ENCODE data around the gene EPHB4. TPM values are rescaled to one million over a fixed set of nuclear protein-coding genes. Genes with fewer than 3 reads are reported as not detected.

EPHB4 gene
- total and polyA plus RNA-seq, 2 donors (not counting 3 experiments of a cell fraction or from before 2014, with no cell fraction given) = 193 to 274 TPM

GRCh38 chr7:100804681-100805431 is 22.5 kb downstream of the EPHB4 start:
- POLR2A ChIA-PET = interaction anchor here (1.1 kb wide), 1 partner anchor 11 kb away, joined by 3 read pairs; no protein-coding TSS in a partner anchor
- CTCF ChIA-PET = interaction anchor here (1.0 to 9.8 kb wide), 4 partner anchors 11 to 99 kb away, joined by 3 to 214 read pairs (median 10); partner anchors contain the start of genes POP7 and SLC12A9
- no peak overlapping the region for H3K4me2 ChIP-seq (ENCODE audit: insufficient read depth, low read length)
- dilution Hi-C loops (cut with MboI; ENCODE audit: extremely low pct_ligation_motif_present, low sequenced_read_pairs) = no loop called here
- peaks cover 38% of the 10 kb centered on the region for H3K4me1 ChIP-seq (ENCODE audit: control insufficient read depth, extremely low read depth, insufficient read depth, low read length)
- no TSS peak for BruUV-seq (replicated peaks)
- no peak overlapping the region for H3K27ac ChIP-seq (ENCODE audit: insufficient read depth, low read depth, low read length)
- no peak overlapping the region for H3K9ac ChIP-seq (replicated peaks; ENCODE audit: extremely low read depth, insufficient read depth, low read length)
- no peak for FAIRE-seq
- DNase-seq (ENCODE audit: low read depth, low spot score) = no peak
- H3K9me3 ChIP-seq (replicated peaks; ENCODE audit: control insufficient read depth, insufficient read depth, low read length) = no peaks in the 10 kb centered on the region
- no peak overlapping the region for H3K4me3 ChIP-seq (replicated peaks in 1 of 3; ENCODE audit: insufficient read depth in 1 of 3, low read depth in 1 of 3, low read length in 3 of 3)
- H4K20me1 ChIP-seq (replicated peaks; ENCODE audit: control insufficient read depth, extremely low read depth, insufficient read depth, low read length) = peaks cover 6% of the 10 kb centered on the region
- no peaks in the 10 kb centered on the region for H3K27me3 ChIP-seq (ENCODE audit: control insufficient read depth in 2 of 2, insufficient read depth in 2 of 2, low read length in 2 of 2)
- no peak overlapping the region for H2AFZ ChIP-seq (ENCODE audit: low read depth, low read length)
- intact Hi-C loops (cut with micrococcal nuclease) = loop anchor here (5.0 kb wide), 1 partner anchor 62 kb away; the partner anchor contains the start of gene TRIP6
- H3K36me3 ChIP-seq (ENCODE audit: control insufficient read depth in 2 of 2, extremely low read depth in 1 of 2, insufficient read depth in 2 of 2, low read length in 2 of 2) = peaks cover 37 to 63% of the 10 kb centered on the region in 2 experiments
- H3K79me2 ChIP-seq (ENCODE audit: control insufficient read depth, insufficient read depth, low read length) = peaks cover 8% of the 10 kb centered on the region
- TF ChIP-seq EZH2 (IDR thresholded peaks at IDR 0.05; ENCODE audit: borderline replicate concordance, low read depth, low read length, severe bottlenecking) = no peak
- no peak for TF ChIP-seq GATA2 (IDR thresholded peaks at IDR 0.05; ENCODE audit: insufficient read depth, insufficient read length, low read depth, low read length)
- TF ChIP-seq CTCF (IDR thresholded peaks at IDR 0.05; ENCODE audit: extremely low read depth in 1 of 2, insufficient read depth in 1 of 2, low read depth in 1 of 2, low read length in 2 of 2) = no peak
- TF ChIP-seq, protein P1, sequence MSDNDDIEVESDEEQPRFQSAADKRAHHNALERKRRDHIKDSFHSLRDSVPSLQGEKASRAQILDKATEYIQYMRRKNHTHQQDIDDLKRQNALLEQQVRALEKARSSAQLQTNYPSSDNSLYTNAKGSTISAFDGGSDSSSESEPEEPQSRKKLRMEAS (IDR thresholded peaks at IDR 0.05; ENCODE audit: insufficient read depth, insufficient read length) = no peak
- TF ChIP-seq POLR2AphosphoS5 (IDR thresholded peaks at IDR 0.05; ENCODE audit: insufficient read depth, low read depth, low read length) = no peak
- TF ChIP-seq JUN (IDR thresholded peaks at IDR 0.05; ENCODE audit: borderline replicate concordance, insufficient read depth, insufficient read length, low read depth) = no peak
- TF ChIP-seq POLR2A (IDR thresholded peaks at IDR 0.05; ENCODE audit: low read depth, low read length) = no peak
- no peak for TF ChIP-seq MYC (IDR thresholded peaks at IDR 0.05; ENCODE audit: low read depth, low read length)
- no peak for TF ChIP-seq FOS (IDR thresholded peaks at IDR 0.05; ENCODE audit: borderline replicate concordance, insufficient read depth, low read length)
- no peaks in the 10 kb centered on the region for H3K9me1 ChIP-seq (replicated peaks; ENCODE audit: control insufficient read depth, extremely low read depth, insufficient read depth, low read length)

All from endothelial cell of umbilical vein (primary cell).